GM23248 (cell line): ENCODE results near the gene FHOD3.

Experiments used
- EZH2 ChIP-seq: fragments of 200-600 bp; sonication (generic); IDR thresholded peaks from 2 replicates; pipeline ENCODE4 v1.6.1; 2018; ENCODE audit warnings: antibody characterized with exemption, mild to moderate bottlenecking; ENCODE audit not compliant: insufficient read depth, poor library complexity, severe bottlenecking
- EZH2phosphoT487 ChIP-seq: fragments of 200-600 bp; sonication (generic); IDR thresholded peaks from 2 replicates; pipeline ENCODE4 v1.6.1; 2018; ENCODE audit warnings: antibody characterized with exemption, moderate library complexity, mild to moderate bottlenecking, low read depth; ENCODE audit not compliant: insufficient read depth

DNA sequence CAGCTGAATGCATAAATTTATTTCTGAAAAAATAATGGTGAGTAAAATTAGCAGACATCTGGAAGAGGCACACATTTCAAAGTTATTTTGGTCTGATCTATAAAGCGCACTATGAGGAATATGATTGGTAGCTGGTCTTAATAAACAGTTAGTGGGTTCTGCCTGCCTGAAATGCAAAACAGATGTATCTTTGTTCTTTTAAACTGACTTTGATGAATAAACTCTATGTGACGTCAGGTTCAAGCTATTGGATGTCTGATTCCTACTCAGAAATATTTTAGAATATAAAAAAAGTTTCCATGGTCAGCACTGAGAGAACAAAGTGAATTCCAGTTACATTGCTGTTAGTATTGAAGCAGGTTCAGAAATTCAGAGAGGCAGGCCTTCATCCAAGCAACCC, 394.9 kb downstream of the FHOD3 start:
- TF ChIP-seq EZH2, result no peak
- TF ChIP-seq EZH2phosphoT487, result no peak
